GM12872 (cell line): ENCODE measurements around the gene SLC35F3.

Experiments used
- CTCF ChIP-seq: IDR thresholded peaks from 3 replicates; pipeline ENCODE4 v1.5.1; 2011; ENCODE audit warnings: low read depth, mild to moderate bottlenecking, low read length, moderate library complexity; ENCODE audit not compliant: insufficient read depth

SLC35F3 gene

GRCh38 chr1:234148816-234149215, 244.3 kb downstream of the SLC35F3 start:
- no peak for TF ChIP-seq CTCF

DNA sequence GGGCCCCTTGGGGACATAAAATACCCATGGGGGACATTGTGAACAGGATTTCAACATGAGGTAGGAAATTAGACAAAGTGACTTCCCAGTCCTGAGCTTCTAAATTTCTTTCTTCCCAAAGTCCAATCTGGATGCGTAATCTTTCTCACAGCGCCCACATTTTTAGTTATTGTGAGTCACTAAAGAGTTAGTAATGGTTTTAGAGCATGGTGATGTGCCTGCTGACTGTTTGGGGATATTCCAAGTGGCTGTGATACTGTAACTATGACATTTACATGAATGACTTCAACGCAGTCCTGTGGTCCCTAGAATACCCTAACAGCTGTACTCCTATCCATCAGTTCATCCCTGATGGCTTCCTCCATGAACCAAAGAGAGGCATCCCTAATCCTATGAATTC, 244.7 kb downstream of the SLC35F3 start:
- no peak for TF ChIP-seq CTCF

DNA sequence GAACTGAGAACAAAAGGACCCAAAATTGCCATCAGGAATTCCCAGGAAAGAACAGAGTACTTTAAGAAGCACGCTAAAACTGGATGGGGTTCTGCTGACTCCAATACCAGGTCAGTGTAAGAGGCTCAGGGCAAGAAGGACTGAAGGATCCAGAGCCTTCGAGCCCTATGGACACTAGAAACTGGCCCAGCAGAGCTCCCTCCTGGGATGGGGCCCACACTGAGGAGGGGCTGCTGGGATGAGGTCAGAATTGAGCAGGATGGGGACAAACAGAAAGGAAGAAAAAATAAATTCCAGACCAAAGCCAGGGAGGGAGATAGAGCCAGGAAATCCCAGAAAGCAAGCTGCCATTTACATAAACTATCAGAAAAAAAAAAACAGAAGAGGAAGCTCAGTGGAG, 246.4 kb downstream of the SLC35F3 start:
- TF ChIP-seq CTCF = no peak

GRCh38 chr1:234154320-234155251, 250.1 kb downstream of the SLC35F3 start:
- peak; percentile 71; the same call in 2 of the 3 replicates for TF ChIP-seq CTCF

- no peak for TF ChIP-seq CTCF
These were observed 258.2 kb downstream of the SLC35F3 start for GRCh38 chr1:234162661-234163060.

DNA sequence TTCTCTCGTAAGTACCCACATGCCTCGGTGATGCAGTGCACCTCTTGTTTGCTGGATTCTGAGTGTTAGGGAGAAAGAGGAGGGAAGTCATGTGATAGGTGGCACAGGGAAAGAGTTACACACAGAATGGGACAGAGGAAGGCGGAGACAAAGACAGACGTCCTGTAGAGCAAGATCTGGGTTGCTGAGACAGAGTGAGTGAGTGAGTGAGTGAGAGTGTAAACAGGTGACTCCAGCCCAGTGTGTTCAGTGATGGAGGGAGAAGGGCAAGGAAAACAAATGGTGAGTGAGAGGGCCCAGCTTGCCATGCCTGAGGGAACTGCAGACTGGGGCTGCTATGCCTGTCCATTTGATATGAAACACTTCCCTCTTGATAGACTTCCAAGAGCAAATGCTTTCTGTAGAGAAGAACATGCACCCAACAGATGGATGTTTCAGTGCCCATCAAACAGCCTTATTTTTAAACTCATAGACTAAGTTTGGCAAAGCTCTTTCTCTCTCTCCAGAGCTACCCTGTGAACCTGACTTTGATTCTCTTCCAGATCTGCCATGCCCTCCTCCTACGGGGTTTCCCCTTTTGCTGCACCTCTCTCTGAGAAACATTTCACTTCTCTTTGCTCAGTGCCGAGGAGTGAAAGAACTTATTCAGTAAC, 258.9 kb downstream of the SLC35F3 start:
- no peak for TF ChIP-seq CTCF

DNA sequence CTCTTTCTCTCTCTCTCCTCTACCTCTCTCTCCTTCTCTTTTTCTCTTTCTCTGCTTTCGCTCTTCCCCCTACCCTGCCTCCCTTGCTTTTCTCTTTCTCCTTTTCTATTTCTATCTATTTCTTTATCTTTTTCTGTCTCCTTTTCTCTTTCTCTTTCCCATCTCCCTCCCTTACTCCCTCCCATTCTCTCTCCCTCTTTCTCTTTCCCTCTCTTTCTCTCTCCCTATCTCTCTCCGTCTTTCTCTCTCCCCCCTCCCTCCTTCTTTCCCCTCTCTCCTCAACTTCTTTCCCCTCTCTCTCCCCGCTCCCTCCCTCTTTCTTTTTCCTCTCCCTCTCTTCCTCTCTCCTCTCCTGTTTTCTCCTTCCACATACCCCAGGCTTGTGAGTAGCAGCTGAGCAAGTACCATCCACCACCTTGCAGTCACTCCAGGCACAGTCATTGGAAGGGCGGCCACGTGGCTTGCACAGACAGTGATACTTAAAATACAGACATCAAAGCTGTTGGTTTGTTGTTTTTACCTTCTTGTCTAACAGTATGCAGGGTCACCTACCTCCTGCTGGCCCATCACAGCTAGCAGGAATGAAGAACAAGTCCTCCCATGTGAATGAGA, 259.7 kb downstream of the SLC35F3 start:
- no peak for TF ChIP-seq CTCF
